ENCODE data around the gene ARHGAP6.

Gene ARHGAP6

GRCh38 chrX:11421805-11422524 lies 243.8 kb downstream of the ARHGAP6 start:
- no peak for DNase-seq

GRCh38 chrX:11420851-11421250 lies 244.9 kb downstream of the ARHGAP6 start:
- DNase-seq = no peak

GRCh38 chrX:11419102-11419501 lies 246.6 kb downstream of the ARHGAP6 start:
- peak; percentile 18 for DNase-seq

GRCh38 chrX:11416600-11416999 lies 249.1 kb downstream of the ARHGAP6 start:
- no peak for DNase-seq

GRCh38 chrX:11414091-11414490 lies 251.6 kb downstream of the ARHGAP6 start:
- no peak for DNase-seq

GRCh38 chrX:11412715-11413623 lies 252.8 kb downstream of the ARHGAP6 start:
- no peak for DNase-seq

- no peak for DNase-seq
Measured at GRCh38 chrX:11409957-11410356, 255.8 kb downstream of the ARHGAP6 start.

GRCh38 chrX:11408783-11409182 lies 256.9 kb downstream of the ARHGAP6 start:
- DNase-seq = no peak

GRCh38 chrX:11408109-11408405 lies 257.7 kb downstream of the ARHGAP6 start:
- DNase-seq = no peak

- no peak for DNase-seq
Measured at GRCh38 chrX:11407331-11408108, 258.2 kb downstream of the ARHGAP6 start.

GRCh38 chrX:11406109-11406765 lies 259.5 kb downstream of the ARHGAP6 start:
- no peak for DNase-seq

- no peak for DNase-seq
Measured at GRCh38 chrX:11403631-11404030, 262.1 kb downstream of the ARHGAP6 start.

- DNase-seq = no peak
Measured at GRCh38 chrX:11401966-11402365, 263.8 kb downstream of the ARHGAP6 start.

GRCh38 chrX:11399489-11400094 lies 266.1 kb downstream of the ARHGAP6 start:
- DNase-seq = no peak

- peak; percentile 24 for DNase-seq
Measured at GRCh38 chrX:11398785-11399184, 266.9 kb downstream of the ARHGAP6 start.

GRCh38 chrX:11398139-11398538 lies 267.6 kb downstream of the ARHGAP6 start:
- no peak for DNase-seq

- DNase-seq = no peak
Measured at GRCh38 chrX:11397680-11398079, 268.0 kb downstream of the ARHGAP6 start.

GRCh38 chrX:11395859-11396258 lies 269.9 kb downstream of the ARHGAP6 start:
- no peak for DNase-seq

GRCh38 chrX:11393949-11394654 lies 271.6 kb downstream of the ARHGAP6 start:
- no peak for DNase-seq

GRCh38 chrX:11386812-11387211 lies 278.9 kb downstream of the ARHGAP6 start:
- DNase-seq = no peak

- no peak for DNase-seq
Measured at GRCh38 chrX:11386001-11386523, 279.7 kb downstream of the ARHGAP6 start.

- DNase-seq = no peak
Measured at GRCh38 chrX:11382930-11383329, 282.8 kb downstream of the ARHGAP6 start.
